Stimulated activated CD8-positive, alpha-beta memory T cell treated with anti-CD3 and anti-CD28 coated beads, Interleukin-2, amount 100 ng/mL, for 1 hour (primary cell): ENCODE data around the gene VLDLR.

Source experiments
- DNase-seq, 2 donors: peaks; one replicate each; pipeline ENCODE4 v3.0.0-alpha.2; 2020; ENCODE audit warnings: low read depth in 2 of 2

The VLDLR gene

GRCh38 chr9:2621722-2622460, at the start of gene VLDLR:
VLDLR (plus strand) TSS chr9:2621787; CDS start chr9:2622190, 403 bp downstream.
- no peak for DNase-seq

- no peak for DNase-seq
Measured at GRCh38 chr9:2574203-2574602, 47.4 kb upstream of the VLDLR start.

- DNase-seq: no peak
Measured at GRCh38 chr9:2576631-2577030, 45.0 kb upstream of the VLDLR start.

- no peak for DNase-seq
Measured at GRCh38 chr9:2583308-2584013, 38.1 kb upstream of the VLDLR start.

GRCh38 chr9:2591967-2592366, 29.6 kb upstream of the VLDLR start:
- no peak for DNase-seq

GRCh38 chr9:2593744-2594143, 27.8 kb upstream of the VLDLR start:
- no peak for DNase-seq

GRCh38 chr9:2595973-2596372, 25.6 kb upstream of the VLDLR start:
- DNase-seq: no peak

GRCh38 chr9:2597483-2597882, 24.1 kb upstream of the VLDLR start:
- no peak for DNase-seq

- no peak for DNase-seq
Measured at GRCh38 chr9:2599896-2600295, 21.7 kb upstream of the VLDLR start.

- DNase-seq: no peak
Measured at GRCh38 chr9:2600307-2600706, 21.3 kb upstream of the VLDLR start.

GRCh38 chr9:2601785-2602378, 19.7 kb upstream of the VLDLR start:
- no peak for DNase-seq

- DNase-seq: no peak
Measured at GRCh38 chr9:2602704-2603116, 18.9 kb upstream of the VLDLR start.

GRCh38 chr9:2603621-2604020, 18.0 kb upstream of the VLDLR start:
- no peak for DNase-seq

GRCh38 chr9:2605246-2605645, 16.3 kb upstream of the VLDLR start:
- DNase-seq: no peak

GRCh38 chr9:2608276-2608675, 13.3 kb upstream of the VLDLR start:
- DNase-seq: no peak

GRCh38 chr9:2610985-2611384, 10.6 kb upstream of the VLDLR start:
- DNase-seq: no peak

GRCh38 chr9:2611961-2612360, 9.6 kb upstream of the VLDLR start:
- no peak for DNase-seq

GRCh38 chr9:2613730-2614271, 7.8 kb upstream of the VLDLR start:
- no peak for DNase-seq

- no peak for DNase-seq
Measured at GRCh38 chr9:2615497-2615896, 6.1 kb upstream of the VLDLR start.

- no peak for DNase-seq
Measured at GRCh38 chr9:2616692-2617377, 4.8 kb upstream of the VLDLR start.

GRCh38 chr9:2618289-2618688, 3.3 kb upstream of the VLDLR start:
- DNase-seq: no peak
